Muscle of leg (tissue), 11 donors: Measurements from ENCODE around the gene CHD6. TPM values are rescaled to one million over a fixed set of nuclear protein-coding genes. Genes with fewer than 3 reads are reported as not detected.

Experiments
- DNase-seq: peaks from one replicate; pipeline ENCODE4 v3.0.0; 2013
- H3K27ac ChIP-seq: one replicate; pipeline ENCODE4 v1.5.1; 2013; ENCODE audit warnings: mild to moderate bottlenecking, low read length, control low read depth
- H3K27me3 ChIP-seq: one replicate; pipeline ENCODE4 v1.6.1; 2013; ENCODE audit warnings: low read length; ENCODE audit not compliant: control insufficient read depth, insufficient read depth
- H3K36me3 ChIP-seq: one replicate; pipeline ENCODE4 v1.6.1; 2013; ENCODE audit warnings: low read length; ENCODE audit not compliant: control insufficient read depth, insufficient read depth
- H3K4me1 ChIP-seq: one replicate; pipeline ENCODE4 v1.6.1; 2013; ENCODE audit warnings: low read length; ENCODE audit not compliant: control insufficient read depth, insufficient read depth
- H3K4me3 ChIP-seq: one replicate; pipeline ENCODE4 v1.5.1; 2013; ENCODE audit warnings: low read length, control low read depth
- H3K9me3 ChIP-seq: replicated peaks from 2 replicates; pipeline ENCODE4 v1.6.1; 2013; ENCODE audit warnings: low read depth, low read length; ENCODE audit not compliant: control insufficient read depth
- WGBS: methylation state at CpG from one replicate; pipeline ENCODE4 v1.1.5; 2013; ENCODE audit warnings: missing lambda C conversion rate; ENCODE audit not compliant: insufficient coverage; 5-methylcytosine and 5-hydroxymethylcytosine counted together
- polyA plus RNA-seq, 8 donors: library from polyadenylated mRNA; unstranded; fragments of 120-200 nt; gene quantifications; one replicate each; pipeline versions ENCODE4 v1.2.1 to v1.2.3, GENCODE V29; 2013; ENCODE audit warnings: inconsistent platforms in 1 of 8, low replicate concordance in 1 of 8; ENCODE audit not compliant: insufficient read length in 8 of 8, insufficient read depth in 1 of 8
- total RNA-seq: library from RNA; stranded (reverse); fragments of 120-200 nt; gene quantifications from one replicate; pipeline ENCODE4 v1.2.4, GENCODE V29; 2013

Gene CHD6
- total and polyA plus RNA-seq, 9 donors, result 16.2 to 43.9 (median 20.6) TPM

DNA sequence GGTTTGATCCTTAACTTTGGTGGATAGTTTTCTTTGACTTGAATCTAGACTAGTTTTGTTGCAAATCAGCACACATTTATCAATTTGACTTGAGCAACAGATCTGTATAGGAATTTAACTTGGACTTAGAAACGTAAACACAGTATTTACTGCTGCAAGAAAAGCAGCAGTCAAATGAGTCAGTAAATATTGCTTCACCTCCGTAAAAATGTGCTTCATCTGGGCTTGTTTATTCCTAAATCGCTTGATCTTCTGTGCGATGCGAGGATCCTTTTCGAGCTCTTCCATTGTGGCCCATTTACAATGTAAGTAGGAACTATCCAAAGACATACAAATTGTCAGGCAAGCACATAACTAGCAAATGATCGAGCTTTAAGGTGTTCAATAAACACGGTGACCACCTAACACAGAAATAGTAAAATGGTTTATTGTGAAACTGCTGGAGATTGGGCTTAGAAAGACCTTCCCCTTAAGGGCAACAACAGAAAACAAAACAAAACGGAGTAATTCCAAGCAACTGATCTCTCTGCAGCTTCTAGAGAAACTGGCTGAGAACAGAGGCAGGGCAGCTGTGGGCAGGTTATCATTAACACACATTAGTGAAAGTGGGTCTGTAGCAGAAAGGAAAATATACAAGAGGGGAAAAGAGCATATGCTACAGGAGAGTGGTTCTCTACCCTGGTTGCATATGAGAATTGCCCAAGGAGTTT lies 120.8 kb downstream of the CHD6 start:
- Histone ChIP-seq H3K4me1 (no peaks in the 10 kb centered on the region), H3K4me3 (no peak overlapping the region), H3K36me3 (peaks cover 32% of the 10 kb centered on the region), H3K27ac (no peak overlapping the region), H3K9me3 (no peaks in the 10 kb centered on the region), H3K27me3 (no peaks in the 10 kb centered on the region)
- no peak for DNase-seq
- WGBS, result 92% methylated on average over 6 of the region's 9 CpGs

DNA sequence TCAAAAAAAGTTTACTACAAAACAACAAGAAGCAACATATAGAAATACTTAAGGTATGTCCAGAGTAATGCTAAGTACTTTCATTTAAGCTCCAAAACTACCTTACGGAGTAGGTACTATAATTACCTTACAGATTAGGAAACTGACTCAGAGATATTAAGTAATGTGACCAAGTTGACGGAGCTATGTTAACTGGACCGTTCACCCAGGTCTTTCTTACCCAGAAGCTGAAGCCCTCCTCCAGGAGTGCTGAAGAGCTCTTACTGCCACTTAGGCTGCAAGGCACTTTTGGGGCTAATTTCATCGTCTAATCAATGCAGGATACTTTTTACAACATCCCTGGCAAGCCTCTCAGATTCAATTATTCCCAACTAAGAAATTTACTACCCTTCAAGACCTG lies 123.7 kb downstream of the CHD6 start:
- H3K4me1 ChIP-seq, result no peaks in the 10 kb centered on the region
- H3K36me3 ChIP-seq, result peaks cover 51% of the 10 kb centered on the region
- no peak for DNase-seq
- no peak overlapping the region for H3K4me3 ChIP-seq
- H3K9me3 ChIP-seq, result no peaks in the 10 kb centered on the region
- 90% methylated on average over 2 of the region's 4 CpGs for WGBS
- no peak overlapping the region for H3K27ac ChIP-seq
- no peaks in the 10 kb centered on the region for H3K27me3 ChIP-seq

DNA sequence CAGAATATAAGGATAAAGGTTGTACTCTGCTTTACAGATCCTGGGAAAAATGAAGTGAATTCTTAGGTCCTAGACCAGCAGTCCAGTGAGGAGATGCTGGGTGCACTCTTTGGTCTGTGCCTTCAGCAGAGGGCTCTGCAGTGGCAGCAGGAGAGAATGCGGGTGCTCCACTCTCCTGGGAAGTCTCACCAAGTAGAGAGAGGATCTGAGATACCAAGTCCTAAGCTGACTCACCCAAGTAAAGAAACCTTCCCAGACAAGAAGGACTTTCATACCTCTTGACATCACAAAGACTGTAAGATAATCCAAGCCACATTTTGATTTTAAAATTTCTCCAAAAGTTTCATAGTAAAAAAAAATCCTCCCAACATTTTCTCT lies 134.6 kb downstream of the CHD6 start:
- Histone ChIP-seq H3K36me3 (peaks cover 40% of the 10 kb centered on the region), H3K4me3 (no peak overlapping the region), H3K9me3 (no peaks in the 10 kb centered on the region), H3K27ac (no peak overlapping the region), H3K4me1 (peaks cover 3% of the 10 kb centered on the region), H3K27me3 (no peaks in the 10 kb centered on the region)
- DNase-seq, result no peak
- 100% methylated on average over 1 of the region's 1 CpG for WGBS

DNA sequence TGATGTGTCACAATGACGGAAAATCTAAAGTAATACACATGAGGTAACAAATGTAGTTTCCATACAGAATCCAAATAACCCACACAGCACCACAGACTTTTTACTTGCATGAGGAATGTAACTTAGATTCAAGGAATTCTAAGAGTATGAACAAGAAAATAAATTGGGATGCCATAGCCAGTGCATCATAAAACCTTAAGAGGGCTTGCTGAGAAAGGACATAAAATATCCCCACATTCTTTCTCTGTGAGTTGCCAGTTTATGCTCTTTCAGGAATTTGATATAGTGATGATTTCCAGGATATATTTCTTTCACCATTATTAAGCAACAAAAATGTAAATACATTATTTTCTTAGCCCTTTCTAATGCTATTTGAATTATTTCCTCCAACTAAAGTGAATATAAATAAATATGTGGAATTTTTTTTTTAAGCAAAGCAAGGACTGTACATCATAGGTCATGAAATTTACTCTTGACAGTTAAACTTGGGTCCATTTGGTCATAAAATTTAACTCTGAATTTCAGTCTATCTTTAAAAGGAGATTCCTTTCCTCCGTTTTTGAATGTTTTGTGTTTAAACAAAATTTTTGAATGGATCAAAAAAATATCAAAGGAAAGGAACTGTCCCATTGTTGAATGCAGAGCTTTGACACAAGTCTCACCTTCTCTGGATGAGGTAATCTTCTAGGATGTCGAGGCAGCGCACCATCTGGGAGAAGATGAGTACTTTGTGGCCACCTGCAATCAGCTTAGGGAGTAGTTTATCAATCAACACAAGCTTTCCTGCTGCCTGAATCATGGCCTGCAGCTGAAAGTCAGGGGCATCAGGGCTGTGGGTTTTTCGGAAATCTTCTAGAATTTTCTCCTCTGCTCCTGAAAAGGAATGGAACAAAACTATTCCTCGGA lies 135.3 kb downstream of the CHD6 start:
- H3K9me3 ChIP-seq, result no peaks in the 10 kb centered on the region
- peaks cover 3% of the 10 kb centered on the region for H3K4me1 ChIP-seq
- no peak overlapping the region for H3K27ac ChIP-seq
- H3K27me3 ChIP-seq, result no peaks in the 10 kb centered on the region
- DNase-seq, result no peak
- H3K36me3 ChIP-seq, result peaks cover 41% of the 10 kb centered on the region
- 69% methylated on average over 2 of the region's 6 CpGs for WGBS
- H3K4me3 ChIP-seq, result no peak overlapping the region

DNA sequence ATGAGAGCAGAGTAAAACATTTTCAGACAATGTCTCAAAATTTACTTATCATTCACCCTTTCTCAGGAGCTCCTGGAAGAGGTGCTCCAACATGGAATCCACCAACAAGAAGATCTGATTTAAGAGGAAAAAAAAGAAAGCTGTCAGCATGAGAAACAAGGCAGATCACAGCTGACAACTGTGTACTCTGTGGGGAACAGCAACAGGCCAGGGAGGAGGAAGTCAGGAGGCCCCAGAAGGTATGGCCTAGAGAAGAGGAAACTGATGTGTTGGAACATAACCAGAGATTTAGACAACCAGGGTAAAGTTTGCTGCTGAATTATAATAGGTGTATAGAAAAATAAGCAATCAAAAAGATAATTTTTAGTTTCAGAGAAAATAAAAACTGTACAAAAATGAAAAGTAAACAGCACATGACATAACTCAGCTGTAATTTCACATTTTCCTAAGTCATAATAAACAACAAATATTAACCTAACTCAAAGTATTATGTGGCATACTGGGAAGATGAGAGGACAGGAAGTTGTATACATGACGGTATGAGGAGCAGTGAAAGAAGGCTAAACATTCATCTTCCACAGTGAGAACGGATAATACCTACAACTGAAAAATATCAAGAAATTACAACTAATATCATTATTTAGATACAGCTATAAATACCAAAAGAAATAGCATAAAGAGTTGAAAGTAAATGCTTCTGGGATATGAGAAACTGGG lies 138.0 kb downstream of the CHD6 start:
- Histone ChIP-seq H3K9me3 (no peaks in the 10 kb centered on the region), H3K36me3 (peaks cover 28% of the 10 kb centered on the region), H3K27ac (no peak overlapping the region), H3K4me1 (peaks cover 10% of the 10 kb centered on the region), H3K27me3 (no peaks in the 10 kb centered on the region), H3K4me3 (no peak overlapping the region)
- DNase-seq, result peak; percentile 34
- no CpG with 5 or more reads among the region's 2 CpGs for WGBS

DNA sequence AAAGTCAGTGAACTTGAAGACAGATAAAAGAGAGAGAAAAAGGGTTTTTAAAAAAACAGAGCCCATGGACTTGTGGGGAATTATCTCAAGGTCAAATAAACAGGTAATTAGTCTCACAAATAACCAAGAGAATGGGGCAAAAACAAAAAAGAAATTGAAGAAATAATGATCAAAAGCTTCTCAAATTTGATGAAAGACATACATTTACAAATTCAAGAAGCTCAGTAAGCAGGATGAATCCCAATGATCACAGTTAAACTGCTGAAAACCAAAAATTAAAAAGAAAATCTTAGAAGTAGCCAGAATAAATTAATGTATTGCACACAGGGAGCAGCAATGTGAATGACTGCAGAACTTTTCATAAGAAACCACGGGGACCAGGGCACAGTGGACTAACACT lies 139.1 kb downstream of the CHD6 start:
- Histone ChIP-seq H3K36me3 (peaks cover 24% of the 10 kb centered on the region), H3K4me1 (peaks cover 13% of the 10 kb centered on the region), H3K9me3 (no peaks in the 10 kb centered on the region), H3K27me3 (no peaks in the 10 kb centered on the region), H3K4me3 (no peak overlapping the region), H3K27ac (no peak overlapping the region)
- no CpG with 5 or more reads among the region's 1 CpG for WGBS
- DNase-seq, result no peak

DNA sequence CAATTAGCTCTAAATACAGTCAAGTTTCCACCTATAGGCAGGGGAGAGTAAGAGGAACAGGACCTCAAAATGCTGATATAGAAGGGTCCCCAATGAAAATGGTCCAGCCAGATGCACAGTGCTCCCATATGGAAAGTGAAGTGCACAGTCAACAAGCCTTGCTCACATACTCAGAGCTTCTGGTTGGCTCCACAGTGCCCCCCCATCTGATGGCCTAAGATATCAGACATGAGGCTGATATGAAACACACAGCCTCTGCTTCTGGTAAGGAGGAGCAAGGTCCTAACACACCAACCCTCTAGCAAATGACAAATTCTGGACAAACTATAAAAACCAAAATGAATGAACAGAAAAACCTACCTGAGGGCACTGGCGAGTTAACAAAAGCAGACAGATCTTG lies 140.2 kb downstream of the CHD6 start:
- 100% methylated on average over 1 of the region's 1 CpG for WGBS
- H3K27ac ChIP-seq, result no peak overlapping the region
- peaks cover 20% of the 10 kb centered on the region for H3K36me3 ChIP-seq
- DNase-seq, result no peak
- H3K9me3 ChIP-seq, result no peaks in the 10 kb centered on the region
- no peak overlapping the region for H3K4me3 ChIP-seq
- peaks cover 16% of the 10 kb centered on the region for H3K4me1 ChIP-seq
- H3K27me3 ChIP-seq, result no peaks in the 10 kb centered on the region

DNA sequence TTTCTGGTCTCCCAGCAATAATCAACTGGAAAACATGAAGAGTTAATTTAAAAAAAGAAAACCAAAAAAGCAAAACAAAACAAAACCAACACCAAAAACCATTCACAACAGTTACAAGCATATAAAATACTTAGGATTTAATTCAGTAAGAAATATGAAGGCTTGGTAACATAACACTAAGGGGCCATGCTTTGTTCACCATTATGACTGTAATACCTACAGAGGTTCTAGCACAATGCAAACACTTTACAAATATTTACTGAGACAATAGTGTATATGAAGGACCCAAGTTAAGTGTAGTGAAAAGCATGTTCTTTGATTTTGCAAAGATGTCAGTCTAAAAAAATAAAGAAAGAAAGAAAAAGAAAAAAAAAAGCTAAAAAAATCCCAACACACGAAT lies 141.7 kb downstream of the CHD6 start:
- WGBS, result no CpG with 5 or more reads among the region's 1 CpG
- no peaks in the 10 kb centered on the region for H3K9me3 ChIP-seq
- H3K4me3 ChIP-seq, result no peak overlapping the region
- H3K27me3 ChIP-seq, result no peaks in the 10 kb centered on the region
- H3K4me1 ChIP-seq, result peaks cover 17% of the 10 kb centered on the region
- H3K27ac ChIP-seq, result peak overlapping the region; percentile 66
- H3K36me3 ChIP-seq, result peaks cover 31% of the 10 kb centered on the region
- no peak for DNase-seq

DNA sequence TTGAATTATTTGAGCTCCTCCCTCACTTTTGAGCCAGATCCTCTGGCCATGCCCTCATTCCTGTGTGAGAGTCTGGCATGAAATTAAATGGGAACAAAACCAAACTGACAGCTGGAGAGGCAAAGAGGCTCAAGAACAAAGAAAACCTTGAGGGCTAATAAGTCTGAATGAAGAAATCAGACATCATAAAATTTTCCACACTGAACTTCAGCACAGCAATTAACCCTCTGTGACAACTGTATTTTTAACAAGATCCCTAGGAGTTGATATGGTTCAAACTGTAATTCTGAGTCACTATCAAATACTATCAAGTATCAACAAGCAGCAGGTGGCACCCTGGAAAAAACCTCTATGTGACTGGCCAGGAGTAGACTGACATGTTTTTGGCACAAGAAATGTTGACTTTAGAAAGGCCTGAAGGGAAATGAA lies 142.2 kb downstream of the CHD6 start:
- peak overlapping the region; percentile 66 for H3K27ac ChIP-seq
- DNase-seq, result peak; percentile 91

DNA sequence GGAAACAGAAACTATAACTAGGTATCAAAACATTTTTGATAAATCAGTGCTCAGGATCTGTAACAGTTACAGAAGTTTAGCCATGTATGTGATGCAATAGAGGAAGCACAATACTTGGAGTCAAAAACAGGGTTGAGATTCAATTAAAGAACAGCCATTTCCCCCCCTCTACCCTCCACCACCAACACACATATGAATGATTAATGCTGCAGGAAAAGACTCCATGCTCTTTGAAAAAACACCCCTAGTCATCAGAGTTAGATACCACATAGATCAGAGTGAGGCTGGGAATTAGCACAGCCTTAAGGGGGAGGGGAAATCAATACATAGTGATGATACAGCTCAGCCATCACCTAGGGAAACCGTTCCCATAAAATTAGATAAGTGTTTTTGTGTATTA lies 142.7 kb downstream of the CHD6 start:
- Histone ChIP-seq H3K27ac (peak overlapping the region; percentile 66), H3K9me3 (no peaks in the 10 kb centered on the region), H3K36me3 (peaks cover 36% of the 10 kb centered on the region), H3K4me1 (peaks cover 17% of the 10 kb centered on the region), H3K27me3 (no peaks in the 10 kb centered on the region), H3K4me3 (no peak overlapping the region)
- DNase-seq, result no peak
- WGBS, result no CpG with 5 or more reads among the region's 1 CpG

More for the DNA sequence above, 142.2 kb downstream of the CHD6 start:
- no peaks in the 10 kb centered on the region for H3K27me3 ChIP-seq
- no peaks in the 10 kb centered on the region for H3K9me3 ChIP-seq
- peaks cover 17% of the 10 kb centered on the region for H3K4me1 ChIP-seq
- H3K36me3 ChIP-seq, result peaks cover 31% of the 10 kb centered on the region
- no peak overlapping the region for H3K4me3 ChIP-seq
